HepG2 (cell line): ENCODE results near the gene CUL4A. TPM values are rescaled to one million over a fixed set of nuclear protein-coding genes. Genes with fewer than 3 reads are reported as not detected.
A peak's percentile ranks its signal among the peaks of the same experiment; 100 is the strongest.

Experiments
- ATF1 ChIP-seq: IDR thresholded peaks from 2 replicates; pipeline ENCODE4 v1.6.1; 2016; ENCODE audit warnings: mild to moderate bottlenecking, control low read depth
- HNF1A ChIP-seq, 2 experiments: sonication (generic) in 1 of 2; formaldehyde crosslinking in 1 of 2; IDR thresholded peaks; 2 replicates each; pipeline versions ENCODE4 v1.4.0 to v1.6.1; 2016 to 2020; ENCODE audit warnings: borderline replicate concordance in 1 of 2, low read depth in 1 of 2, mild to moderate bottlenecking in 1 of 2, missing genetic modification reagents in 1 of 2
- IKZF5 ChIP-seq: IDR thresholded peaks from 2 replicates; pipeline ENCODE4 v1.6.1; 2018; ENCODE audit warnings: missing genetic modification reagents, mild to moderate bottlenecking, missing compliant biosample characterization
- IRF2 ChIP-seq: IDR thresholded peaks from 2 replicates; pipeline ENCODE4 v1.6.1; 2018; ENCODE audit warnings: missing genetic modification reagents, missing compliant biosample characterization
- KDM6A ChIP-seq: IDR thresholded peaks from 2 replicates; pipeline ENCODE4 v1.6.1; 2016; ENCODE audit warnings: low read depth
- KLF11 ChIP-seq: IDR thresholded peaks from 2 replicates; pipeline ENCODE4 v1.6.1; 2016; ENCODE audit warnings: missing compliant biosample characterization
- KMT2A ChIP-seq: sonication (generic); formaldehyde crosslinking; IDR thresholded peaks from 2 replicates; pipeline ENCODE4 v1.4.0; 2020; ENCODE audit warnings: missing genetic modification reagents
- MEF2D ChIP-seq: sonication (generic); formaldehyde crosslinking; IDR thresholded peaks from 2 replicates; pipeline ENCODE4 v1.5.1; 2020; ENCODE audit warnings: mild to moderate bottlenecking, missing genetic modification reagents
- NR2C2 ChIP-seq: sonication (generic); formaldehyde crosslinking; IDR thresholded peaks from 2 replicates; pipeline ENCODE4 v1.4.0; 2020; ENCODE audit warnings: missing genetic modification reagents, mild to moderate bottlenecking, moderate library complexity, borderline replicate concordance
- POLR2A ChIP-seq, 2 experiments: IDR thresholded peaks; 2 replicates each; pipeline ENCODE4 v1.6.1; 2011; ENCODE audit warnings: low read depth in 2 of 2, low read length in 2 of 2, mild to moderate bottlenecking in 1 of 2, moderate library complexity in 1 of 2; ENCODE audit not compliant: insufficient read depth in 1 of 2
- RFX1 ChIP-seq: fragments of 450-650 bp; IDR thresholded peaks from 2 replicates; pipeline ENCODE4 v1.6.1; 2017
- SRSF1 ChIP-seq: fragments of 200-400 bp; formaldehyde crosslinking; optimal IDR thresholded peaks from 2 replicates; pipeline ENCODE3; 2017; ENCODE audit warnings: mild to moderate bottlenecking, low read depth, low read length, moderate library complexity
- TARDBP ChIP-seq: sonication (generic); formaldehyde crosslinking; IDR thresholded peaks from 2 replicates; pipeline ENCODE4 v1.8.0; 2022; ENCODE audit warnings: mild to moderate bottlenecking, missing genetic modification reagents
- TBX3 ChIP-seq: fragments of 450-650 bp; IDR thresholded peaks from 2 replicates; pipeline ENCODE4 v1.6.1; 2017; ENCODE audit warnings: antibody characterized with exemption, mild to moderate bottlenecking, inconsistent platforms, borderline replicate concordance
- TEAD3 ChIP-seq: optimal IDR thresholded peaks from 2 replicates; pipeline ENCODE3; 2016; ENCODE audit warnings: borderline replicate concordance
- TSC22D2 ChIP-seq: sonication (generic); formaldehyde crosslinking; IDR thresholded peaks from 2 replicates; pipeline ENCODE4 v1.5.1; 2020; ENCODE audit warnings: missing genetic modification reagents, mild to moderate bottlenecking, borderline replicate concordance
- ZBTB7A ChIP-seq: sonication (generic); formaldehyde crosslinking; IDR thresholded peaks from 2 replicates; pipeline ENCODE4 v1.8.0; 2022; ENCODE audit warnings: mild to moderate bottlenecking, missing genetic modification reagents
- ZNF263 ChIP-seq: sonication (generic); formaldehyde crosslinking; IDR thresholded peaks from 2 replicates; pipeline ENCODE4 v1.4.0; 2020; ENCODE audit warnings: missing genetic modification reagents
- ZNF317 ChIP-seq: sonication (generic); formaldehyde crosslinking; IDR thresholded peaks from 2 replicates; pipeline ENCODE4 v1.5.0; 2020; ENCODE audit warnings: mild to moderate bottlenecking, missing genetic modification reagents
- ZNF607 ChIP-seq: sonication (generic); formaldehyde crosslinking; IDR thresholded peaks from 2 replicates; pipeline ENCODE4 v1.5.1; 2020; ENCODE audit warnings: missing genetic modification reagents, mild to moderate bottlenecking, borderline replicate concordance
- ZSCAN5A ChIP-seq: sonication (generic); formaldehyde crosslinking; IDR thresholded peaks from 2 replicates; pipeline ENCODE4 v1.8.0; 2022; ENCODE audit warnings: mild to moderate bottlenecking, missing genetic modification reagents, borderline replicate concordance
- polyA plus RNA-seq, 8 experiments: library from polyadenylated mRNA; depleted of rRNA in 3 of 8; stranded (reverse) in 7 of 8; unstranded in 1 of 8; fragments of >200 nt; fragmentation: Illumina TruSeq in 4 of 8; extraction: Trizol in 4 of 8; gene quantifications; 2 replicates each; pipeline versions ENCODE4 v1.2.1 to v1.2.3, GENCODE V29; 2011 to 2016; ENCODE audit warnings: low read depth in 4 of 8, missing spikeins in 1 of 8, mixed read lengths in 1 of 8; ENCODE audit not compliant: insufficient read depth in 1 of 8
- total RNA-seq, 5 experiments: library from RNA; depleted of rRNA; stranded (reverse); fragments of >200 nt; fragmentation: Illumina TruSeq; extraction: Trizol; gene quantifications; 2 replicates each; pipeline ENCODE4 v1.2.3, GENCODE V29; 2016; ENCODE audit warnings: low read depth in 1 of 5

CUL4A gene
- total and polyA plus RNA-seq, 2 of the 13 experiments (the other 11 are each of a cell fraction or from before 2014, with no cell fraction given) = 51.2 to 75.3 TPM

GRCh38 chr13:113183450-113184129 lies 25.8 kb upstream of the CUL4A start (continued):
- TF ChIP-seq TEAD3 (peak; percentile 70), IRF2 (CRISPR knock-in tag) (peak; percentile 61; the same call in 1 of the 2 replicates), TSC22D2 (no peak), HNF1A (IDR thresholded peaks at IDR 0.05; ENCODE audit: low read depth) (no peak), HNF1A (CRISPR knock-in tag; IDR thresholded peaks at IDR 0.05; ENCODE audit: borderline replicate concordance) (peak; percentile 14; the same call in 1 of the 2 replicates), KMT2A (CRISPR knock-in tag) (0 out of 2 replicates have a peak, but pooled peaks have one; percentile 45), ZNF263 (CRISPR knock-in tag) (no peak), MEF2D (CRISPR knock-in tag) (peak; percentile 87), POLR2A (IDR thresholded peaks at IDR 0.05; ENCODE audit: insufficient read depth in 1 of 2, low read depth in 2 of 2, low read length in 2 of 2) (peak in 1 of 2 experiments; percentile 50; a peak in 1 of 4 replicates), RFX1 (no peak), SRSF1 (no peak), ZBTB7A (no peak), ZSCAN5A (CRISPR knock-in tag) (0 out of 2 replicates have a peak, but pooled peaks have one; percentile 15), ZNF317 (CRISPR knock-in tag) (no peak), NR2C2 (no peak), ATF1 (CRISPR knock-in tag) (peak; percentile 56; the same call in 1 of the 2 replicates), TBX3 (peak; percentile 95), KDM6A (CRISPR knock-in tag) (0 out of 2 replicates have a peak, but pooled peaks have one; percentile 37), ZNF607 (peak; percentile 62; the same call in 1 of the 2 replicates), KLF11 (CRISPR knock-in tag) (no peak), IKZF5 (CRISPR knock-in tag) (peak; percentile 69), TARDBP (peak; percentile 45; the same call in 1 of the 2 replicates)
